DND-41 (cell line): ENCODE measurements around the gene EGFLAM.

Experiments used
- ATAC-seq: fragments of 200-7000 bp; cut with Tn5 transposase; 3 replicates; pipeline ENCODE4 v1.9.1; 2021; ENCODE audit warnings: low read depth; ENCODE audit not compliant: insufficient read depth
- DNase-seq: peaks from one replicate; pipeline ENCODE4 v3.0.0-alpha.2; 2020
- H2AFZ ChIP-seq: 2 replicates; pipeline ENCODE4 v1.6.0; 2012; ENCODE audit warnings: low read depth, low read length
- H3K27ac ChIP-seq: 2 replicates; pipeline ENCODE4 v1.5.1; 2012; ENCODE audit warnings: low read length, inconsistent platforms
- H3K27me3 ChIP-seq: fragments of 200-600 bp; sonication (generic); 2 replicates; pipeline ENCODE4 v1.6.0; 2012; ENCODE audit warnings: low read length, mild to moderate bottlenecking, inconsistent platforms; ENCODE audit not compliant: insufficient read depth, poor library complexity
- H3K36me3 ChIP-seq: 2 replicates; pipeline ENCODE4 v1.5.1; 2012; ENCODE audit warnings: low read length, inconsistent platforms; ENCODE audit not compliant: insufficient read depth
- H3K4me1 ChIP-seq: 2 replicates; pipeline ENCODE4 v1.5.1; 2012; ENCODE audit warnings: mild to moderate bottlenecking, low read length; ENCODE audit not compliant: insufficient read depth
- H3K4me2 ChIP-seq: 2 replicates; pipeline ENCODE4 v1.6.0; 2012; ENCODE audit warnings: mild to moderate bottlenecking, moderate library complexity, low read length, inconsistent platforms; ENCODE audit not compliant: insufficient read depth
- H3K4me3 ChIP-seq, 2 experiments: fragments of 200-600 bp in 1 of 2; shearing (Covaris generic) in 1 of 2; 2 replicates each; pipeline ENCODE4 v1.5.1; 2012 to 2016; ENCODE audit warnings: inconsistent platforms in 2 of 2, low read length in 2 of 2, mild to moderate bottlenecking in 2 of 2, low read depth in 1 of 2, moderate library complexity in 1 of 2
- H3K79me2 ChIP-seq: 2 replicates; pipeline ENCODE4 v1.6.0; 2012; ENCODE audit warnings: low read length, inconsistent platforms; ENCODE audit not compliant: insufficient read depth
- H3K9ac ChIP-seq: 2 replicates; pipeline ENCODE4 v1.6.0; 2012; ENCODE audit warnings: low read depth, mild to moderate bottlenecking, inconsistent platforms, low read length, moderate library complexity
- H3K9me3 ChIP-seq: 2 replicates; pipeline ENCODE4 v1.5.1; 2012; ENCODE audit warnings: low read length, moderate library complexity, mild to moderate bottlenecking, inconsistent platforms; ENCODE audit not compliant: insufficient read depth, severe bottlenecking
- H4K20me1 ChIP-seq: 2 replicates; pipeline ENCODE4 v1.6.0; 2012; ENCODE audit warnings: low read length; ENCODE audit not compliant: insufficient read depth
- CTCF ChIP-seq: IDR thresholded peaks from 2 replicates; pipeline ENCODE4 v1.5.1; 2012; ENCODE audit warnings: borderline replicate concordance, low read length, moderate library complexity, mild to moderate bottlenecking; ENCODE audit not compliant: poor library complexity, severe bottlenecking; ENCODE audit errors: extremely low read depth
- EZH2 ChIP-seq: IDR thresholded peaks from 3 replicates; pipeline ENCODE4 v1.6.1; 2012; ENCODE audit warnings: borderline replicate concordance, low read depth, mild to moderate bottlenecking, moderate library complexity, low read length, inconsistent platforms; ENCODE audit not compliant: severe bottlenecking

The EGFLAM gene

DNA sequence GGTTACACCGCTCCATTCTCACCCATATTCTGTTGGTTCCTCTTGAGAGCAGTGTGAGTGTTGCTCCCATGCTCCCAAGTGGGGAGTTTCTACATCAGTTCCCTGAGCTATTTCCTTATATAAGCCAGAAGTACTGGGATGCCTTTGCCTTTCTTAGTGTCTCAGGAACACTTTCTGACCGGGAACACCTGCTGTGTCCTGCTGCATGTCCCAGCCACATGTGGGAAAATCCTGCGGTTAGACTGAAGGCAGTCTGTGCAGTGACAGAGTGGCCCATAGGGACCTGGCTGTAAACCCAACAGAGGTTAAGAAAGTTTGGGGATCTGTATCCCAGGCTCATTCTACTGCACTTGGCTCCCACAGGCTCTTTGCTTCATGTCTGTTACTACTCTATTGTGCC is 126.0 kb downstream of the EGFLAM start:
- no peak for TF ChIP-seq CTCF
- TF ChIP-seq EZH2: no peak
- ATAC-seq (no peak), DNase-seq (no peak)
- Histone ChIP-seq H3K9me3 (no peaks in the 10 kb centered on the region), H3K27ac (no peak overlapping the region), H3K4me2 (no peak overlapping the region), H3K4me3 (no peak overlapping the region), H2AFZ (no peak overlapping the region), H3K9ac (no peak overlapping the region), H3K27me3 (no peaks in the 10 kb centered on the region), H3K4me1 (no peaks in the 10 kb centered on the region), H3K36me3 (no peaks in the 10 kb centered on the region), H4K20me1 (no peaks in the 10 kb centered on the region), H3K79me2 (no peaks in the 10 kb centered on the region)

GRCh38 chr5:38387161-38387560 is 128.8 kb downstream of the EGFLAM start:
- DNase-seq (no peak), ATAC-seq (no peak)
- Histone ChIP-seq H3K4me1 (no peaks in the 10 kb centered on the region), H3K36me3 (no peaks in the 10 kb centered on the region), H2AFZ (no peak overlapping the region), H3K79me2 (no peaks in the 10 kb centered on the region), H3K27me3 (no peaks in the 10 kb centered on the region), H3K9me3 (no peaks in the 10 kb centered on the region), H4K20me1 (no peaks in the 10 kb centered on the region), H3K4me3 (no peak overlapping the region), H3K9ac (no peak overlapping the region), H3K27ac (no peak overlapping the region), H3K4me2 (no peak overlapping the region)
- no peak for TF ChIP-seq EZH2
- no peak for TF ChIP-seq CTCF

GRCh38 chr5:38393636-38394035 is 135.3 kb downstream of the EGFLAM start:
- TF ChIP-seq EZH2 (no peak), CTCF (no peak)
- Histone ChIP-seq H3K9ac (no peak overlapping the region), H3K4me2 (no peak overlapping the region)

DNA sequence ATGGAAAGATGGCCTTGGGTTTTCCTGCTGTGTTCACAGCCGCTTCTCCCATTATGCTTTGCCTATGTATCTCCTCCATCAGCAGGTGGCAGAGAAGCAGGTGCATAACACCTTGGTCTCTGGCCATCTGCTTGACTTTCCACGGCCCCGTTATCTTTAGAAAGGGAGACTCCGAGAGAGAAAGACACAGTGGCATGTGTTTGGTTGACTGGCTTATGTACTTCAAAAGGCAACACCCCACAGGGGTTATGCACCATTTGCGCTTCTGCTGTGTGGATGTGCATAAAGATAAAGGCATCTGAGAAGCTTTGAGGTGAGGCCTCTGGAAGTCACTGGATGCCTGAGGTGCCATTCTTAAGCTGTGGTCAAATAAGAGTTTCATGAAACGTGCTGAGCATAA is 138.4 kb downstream of the EGFLAM start:
- no peak overlapping the region for H3K27ac ChIP-seq
- no peaks in the 10 kb centered on the region for H4K20me1 ChIP-seq
- no peak overlapping the region for H3K4me2 ChIP-seq
- no peak overlapping the region for H3K9ac ChIP-seq
- no peak for ATAC-seq
- no peak overlapping the region for H2AFZ ChIP-seq
- no peaks in the 10 kb centered on the region for H3K79me2 ChIP-seq
- no peak for TF ChIP-seq CTCF
- TF ChIP-seq EZH2: no peak
- H3K27me3 ChIP-seq: peaks cover 15% of the 10 kb centered on the region
- no peak overlapping the region for H3K4me3 ChIP-seq
- no peaks in the 10 kb centered on the region for H3K9me3 ChIP-seq
- no peaks in the 10 kb centered on the region for H3K36me3 ChIP-seq
- DNase-seq: no peak
- no peaks in the 10 kb centered on the region for H3K4me1 ChIP-seq

More at GRCh38 chr5:38393636-38394035, 135.3 kb downstream of the EGFLAM start:
- Histone ChIP-seq H3K27ac (no peak overlapping the region), H3K4me3 (no peak overlapping the region), H3K36me3 (no peaks in the 10 kb centered on the region), H2AFZ (no peak overlapping the region), H4K20me1 (no peaks in the 10 kb centered on the region), H3K4me1 (no peaks in the 10 kb centered on the region), H3K9me3 (no peaks in the 10 kb centered on the region), H3K79me2 (no peaks in the 10 kb centered on the region), H3K27me3 (peaks cover 12% of the 10 kb centered on the region)
- DNase-seq (no peak), ATAC-seq (no peak)
